ENCODE data around the gene GPD1.

The GPD1 gene

DNA sequence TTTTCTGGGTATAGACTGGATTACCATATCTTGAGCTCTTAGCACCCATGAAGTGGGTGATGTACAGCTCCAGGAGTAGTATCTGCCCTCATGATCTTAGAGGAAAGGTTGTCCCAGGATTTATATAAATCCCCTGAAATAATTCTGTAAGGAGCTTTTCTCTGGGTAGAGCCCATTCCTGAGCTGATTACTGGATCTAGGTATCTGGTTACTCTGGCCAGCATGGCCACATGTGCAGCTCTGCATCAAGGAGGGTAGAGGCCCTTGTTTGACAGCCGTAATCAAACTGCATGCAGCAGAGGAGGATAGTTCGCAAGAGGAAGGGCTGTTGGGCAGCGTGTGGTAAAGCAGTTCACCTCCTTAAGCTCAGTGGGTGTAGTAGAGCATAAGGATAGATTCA, 16.7 kb downstream of the GPD1 start:
- no peaks in the 10 kb centered on the region for H3K27me3 ChIP-seq (ENCODE audit: insufficient read depth, low read length, poor library complexity, severe bottlenecking)
- H3K36me3 ChIP-seq (ENCODE audit: insufficient read depth, low read length), result peaks cover 19% of the 10 kb centered on the region; the same call in 1 of the 2 replicates
- no peaks in the 10 kb centered on the region for H3K9me3 ChIP-seq (ENCODE audit: insufficient read depth, low read depth, low read length)
- no peak overlapping the region for H3K4me2 ChIP-seq (ENCODE audit: low read depth, low read length, poor library complexity, severe bottlenecking)
- TF ChIP-seq, protein P1, sequence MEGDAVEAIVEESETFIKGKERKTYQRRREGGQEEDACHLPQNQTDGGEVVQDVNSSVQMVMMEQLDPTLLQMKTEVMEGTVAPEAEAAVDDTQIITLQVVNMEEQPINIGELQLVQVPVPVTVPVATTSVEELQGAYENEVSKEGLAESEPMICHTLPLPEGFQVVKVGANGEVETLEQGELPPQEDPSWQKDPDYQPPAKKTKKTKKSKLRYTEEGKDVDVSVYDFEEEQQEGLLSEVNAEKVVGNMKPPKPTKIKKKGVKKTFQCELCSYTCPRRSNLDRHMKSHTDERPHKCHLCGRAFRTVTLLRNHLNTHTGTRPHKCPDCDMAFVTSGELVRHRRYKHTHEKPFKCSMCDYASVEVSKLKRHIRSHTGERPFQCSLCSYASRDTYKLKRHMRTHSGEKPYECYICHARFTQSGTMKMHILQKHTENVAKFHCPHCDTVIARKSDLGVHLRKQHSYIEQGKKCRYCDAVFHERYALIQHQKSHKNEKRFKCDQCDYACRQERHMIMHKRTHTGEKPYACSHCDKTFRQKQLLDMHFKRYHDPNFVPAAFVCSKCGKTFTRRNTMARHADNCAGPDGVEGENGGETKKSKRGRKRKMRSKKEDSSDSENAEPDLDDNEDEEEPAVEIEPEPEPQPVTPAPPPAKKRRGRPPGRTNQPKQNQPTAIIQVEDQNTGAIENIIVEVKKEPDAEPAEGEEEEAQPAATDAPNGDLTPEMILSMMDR (conservative IDR thresholded peaks at IDR 0.05; ENCODE audit: low read length), result no peak
- no peak for TF ChIP-seq EZH2phosphoT487 (IDR thresholded peaks at IDR 0.05; ENCODE audit: borderline replicate concordance)
- H4K20me1 ChIP-seq (ENCODE audit: insufficient read depth, low read length, poor library complexity, severe bottlenecking), result peaks cover 6% of the 10 kb centered on the region
- H3K79me2 ChIP-seq (ENCODE audit: insufficient read depth, low read length), result peaks cover 44% of the 10 kb centered on the region
- H3K4me3 ChIP-seq (ENCODE audit: low read length, poor library complexity, severe bottlenecking), result no peak overlapping the region
- H3K9me2 ChIP-seq (replicated peaks; ENCODE audit: low read depth, low read length), result no peaks in the 10 kb centered on the region
- peaks cover 26% of the 10 kb centered on the region for H3K4me1 ChIP-seq (ENCODE audit: insufficient read depth, low read length, poor library complexity, severe bottlenecking)
- peaks cover 3% of the 10 kb centered on the region; the same call in 1 of the 2 replicates for H3F3A ChIP-seq (ENCODE audit: low read depth)
- no peak overlapping the region for H3K9ac ChIP-seq (ENCODE audit: low read depth, low read length, poor library complexity, severe bottlenecking)
- H2AFZ ChIP-seq (ENCODE audit: low read length), result no peak overlapping the region

GRCh38 chr12:50120953-50121352, 17.1 kb downstream of the GPD1 start:
- Histone ChIP-seq H2AFZ (ENCODE audit: low read length) (no peak overlapping the region), H3K4me1 (ENCODE audit: insufficient read depth, low read length, poor library complexity, severe bottlenecking) (peaks cover 26% of the 10 kb centered on the region), H3K4me3 (ENCODE audit: low read length, poor library complexity, severe bottlenecking) (no peak overlapping the region), H3F3A (ENCODE audit: low read depth) (peaks cover 3% of the 10 kb centered on the region; the same call in 1 of the 2 replicates), H3K4me2 (ENCODE audit: low read depth, low read length, poor library complexity, severe bottlenecking) (no peak overlapping the region), H3K79me2 (ENCODE audit: insufficient read depth, low read length) (peaks cover 39% of the 10 kb centered on the region), H3K9me2 (replicated peaks; ENCODE audit: low read depth, low read length) (no peaks in the 10 kb centered on the region), H3K36me3 (ENCODE audit: insufficient read depth, low read length) (peaks cover 19% of the 10 kb centered on the region; the same call in 1 of the 2 replicates), H3K9ac (ENCODE audit: low read depth, low read length, poor library complexity, severe bottlenecking) (no peak overlapping the region), H3K9me3 (ENCODE audit: insufficient read depth, low read depth, low read length) (no peaks in the 10 kb centered on the region), H3K27me3 (ENCODE audit: insufficient read depth, low read length, poor library complexity, severe bottlenecking) (no peaks in the 10 kb centered on the region), H4K20me1 (ENCODE audit: insufficient read depth, low read length, poor library complexity, severe bottlenecking) (peaks cover 6% of the 10 kb centered on the region)
- no peak for TF ChIP-seq EZH2phosphoT487 (IDR thresholded peaks at IDR 0.05; ENCODE audit: borderline replicate concordance)
- TF ChIP-seq, protein P1 (conservative IDR thresholded peaks at IDR 0.05; ENCODE audit: low read length), result no peak

GRCh38 chr12:50121641-50122040, 17.8 kb downstream of the GPD1 start:
- H3K79me2 ChIP-seq (ENCODE audit: insufficient read depth, low read length), result peaks cover 33% of the 10 kb centered on the region
- no peak overlapping the region for H3K9ac ChIP-seq (ENCODE audit: low read depth, low read length, poor library complexity, severe bottlenecking)
- peaks cover 3% of the 10 kb centered on the region; the same call in 1 of the 2 replicates for H3F3A ChIP-seq (ENCODE audit: low read depth)
- H3K4me3 ChIP-seq (ENCODE audit: low read length, poor library complexity, severe bottlenecking), result no peak overlapping the region
- H3K4me1 ChIP-seq (ENCODE audit: insufficient read depth, low read length, poor library complexity, severe bottlenecking), result peaks cover 21% of the 10 kb centered on the region
- H3K36me3 ChIP-seq (ENCODE audit: insufficient read depth, low read length), result peaks cover 19% of the 10 kb centered on the region; the same call in 1 of the 2 replicates
- no peaks in the 10 kb centered on the region for H3K27me3 ChIP-seq (ENCODE audit: insufficient read depth, low read length, poor library complexity, severe bottlenecking)
- TF ChIP-seq, protein P1 (conservative IDR thresholded peaks at IDR 0.05; ENCODE audit: low read length), result no peak
- TF ChIP-seq EZH2phosphoT487 (IDR thresholded peaks at IDR 0.05; ENCODE audit: borderline replicate concordance), result no peak
- peaks cover 2% of the 10 kb centered on the region for H4K20me1 ChIP-seq (ENCODE audit: insufficient read depth, low read length, poor library complexity, severe bottlenecking)
- no peak overlapping the region for H2AFZ ChIP-seq (ENCODE audit: low read length)
- H3K9me3 ChIP-seq (ENCODE audit: insufficient read depth, low read depth, low read length), result no peaks in the 10 kb centered on the region
- no peak overlapping the region for H3K4me2 ChIP-seq (ENCODE audit: low read depth, low read length, poor library complexity, severe bottlenecking)
- no peaks in the 10 kb centered on the region for H3K9me2 ChIP-seq (replicated peaks; ENCODE audit: low read depth, low read length)

Data from Loucy (cell line).